ENCODE results near the gene OR4A15.

OR4A15 gene

DNA sequence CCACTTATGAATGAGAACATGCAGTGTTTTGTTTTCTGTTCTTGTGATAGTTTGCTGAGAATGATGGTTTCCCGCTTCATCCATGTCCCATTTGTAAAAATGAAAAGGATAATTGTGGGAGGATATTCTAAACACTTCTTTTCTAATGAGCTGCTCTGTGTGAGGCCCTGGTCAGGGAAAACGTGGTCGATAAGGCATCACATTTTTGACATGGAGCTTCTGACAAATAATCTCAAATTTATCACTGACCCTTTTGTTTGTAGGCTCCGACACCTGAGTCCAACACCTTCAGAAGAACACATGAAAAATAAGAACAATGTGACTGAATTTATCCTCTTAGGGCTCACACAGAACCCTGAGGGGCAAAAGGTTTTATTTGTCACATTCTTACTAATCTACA, at the start of gene OR4A15:
Gene OR4A15 (plus strand): TSS at position 301 of the 400 bp plus-strand sequence. CDS start 0 bp downstream, at position 301.
- no peak for DNase-seq (ENCODE audit: low spot score)

DNA sequence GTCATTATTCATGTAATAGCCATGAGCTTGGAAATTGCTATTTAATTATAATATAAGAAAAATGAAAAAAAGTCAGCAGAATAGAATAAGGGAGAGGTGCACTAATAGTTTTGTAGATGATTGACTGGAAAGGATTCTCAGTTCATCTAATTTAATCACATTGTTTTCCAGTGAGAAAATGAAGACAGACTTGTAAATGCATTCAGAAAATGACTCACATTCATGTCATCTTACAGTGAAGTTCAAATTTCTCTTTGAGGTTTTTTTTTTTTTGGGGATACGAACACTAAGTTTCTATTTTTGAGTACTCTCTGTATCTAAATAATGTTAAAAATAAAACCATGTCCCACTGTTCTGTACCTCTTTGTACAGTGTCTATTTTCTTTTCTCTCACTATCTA, 43.3 kb upstream of the OR4A15 start:
- no peak for DNase-seq (ENCODE audit: low spot score)

DNA sequence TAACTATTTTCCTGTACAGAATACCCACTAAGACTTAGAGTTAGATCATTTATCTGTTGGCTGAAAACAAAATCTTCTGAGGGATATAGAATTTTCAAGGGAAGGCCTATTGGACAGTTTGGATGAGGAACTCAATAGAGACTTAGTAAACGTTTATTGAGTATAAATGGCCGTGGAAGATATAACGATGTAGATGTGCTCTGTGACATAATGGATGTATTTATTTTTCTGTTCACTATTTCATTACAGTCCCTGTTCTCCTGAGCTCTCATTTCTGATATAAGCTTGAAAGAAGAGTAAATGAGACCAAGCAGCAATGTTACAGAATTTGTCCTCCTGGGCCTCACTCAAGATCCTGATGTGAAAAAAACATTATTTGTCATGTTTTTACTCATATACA, 24.9 kb upstream of the OR4A15 start, which contains the start of gene OR4A16:
Gene OR4A16 (plus strand): TSS at position 301 of the 400 bp plus-strand sequence. CDS start 0 bp downstream, at position 301.
- no peak for DNase-seq (ENCODE audit: low spot score)

DNA sequence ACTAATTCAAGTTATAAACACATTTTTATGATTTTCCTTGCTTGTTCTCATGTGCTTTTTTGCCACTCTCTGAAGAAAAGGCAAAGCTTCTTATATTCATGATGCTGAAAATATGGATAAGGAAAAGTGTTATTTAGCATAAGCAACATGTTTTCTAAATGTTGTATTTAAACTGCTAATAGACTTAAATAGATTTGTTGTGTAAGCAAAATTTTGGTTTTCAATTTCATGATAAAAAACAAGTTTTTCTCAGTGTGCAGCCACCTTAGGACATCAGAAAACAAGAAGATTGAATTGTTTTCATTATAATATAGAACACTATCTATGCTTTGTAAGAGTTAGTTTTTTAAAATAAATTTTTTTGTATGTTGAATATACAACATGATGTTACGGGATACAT, 22.5 kb upstream of the OR4A15 start:
- no peak for DNase-seq (ENCODE audit: low spot score)

DNA sequence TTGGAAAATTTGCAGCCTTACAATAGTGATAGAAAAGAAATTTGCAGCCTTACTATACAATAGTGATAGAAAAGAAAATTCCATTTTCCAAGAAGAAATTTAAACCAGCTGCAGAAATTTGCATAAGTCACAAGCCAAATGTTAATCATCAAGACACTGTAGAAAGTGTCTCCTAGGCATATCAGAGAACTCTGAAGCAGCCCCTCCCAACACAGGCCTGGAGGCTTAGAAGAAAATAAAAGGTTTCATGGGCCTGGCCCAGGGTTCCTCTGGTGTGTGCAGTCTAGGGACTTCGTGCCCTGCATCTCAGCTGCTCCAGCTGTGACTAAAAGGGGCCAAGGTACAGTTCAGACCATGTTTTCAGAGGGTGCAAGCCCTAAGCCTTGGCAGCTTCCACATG, 18.7 kb upstream of the OR4A15 start:
- no peak for DNase-seq (ENCODE audit: low spot score)

DNA sequence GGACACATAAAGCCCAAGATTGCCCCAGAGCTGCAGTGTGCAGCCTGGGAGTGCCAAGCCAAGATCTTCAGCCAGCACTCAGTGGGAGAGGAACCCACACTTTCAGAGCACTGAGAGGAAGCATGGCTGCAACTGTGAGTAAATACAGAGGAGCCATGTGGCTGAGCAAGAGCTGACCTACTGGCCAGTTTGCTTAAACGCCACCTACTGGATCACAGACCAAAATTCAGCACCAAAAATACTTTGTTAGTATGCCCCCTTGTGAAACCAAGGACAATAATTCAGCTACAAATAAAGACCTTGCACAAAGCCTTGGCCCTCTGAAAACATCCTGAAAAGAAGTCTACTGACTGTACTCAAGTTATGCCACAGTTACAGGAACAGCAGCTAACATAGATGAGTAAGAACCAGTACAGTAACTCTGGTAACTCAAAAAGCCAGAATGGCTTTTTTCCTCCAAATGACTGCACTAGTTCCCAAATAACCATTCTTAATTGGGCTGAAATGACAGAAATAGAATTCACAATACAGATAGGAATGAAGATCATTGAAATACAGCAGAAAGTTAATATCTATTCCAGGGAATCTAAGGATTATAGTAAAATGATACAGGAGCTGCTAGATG, 10.1 kb upstream of the OR4A15 start:
- DNase-seq (ENCODE audit: low spot score), result peak; percentile 2

DNA sequence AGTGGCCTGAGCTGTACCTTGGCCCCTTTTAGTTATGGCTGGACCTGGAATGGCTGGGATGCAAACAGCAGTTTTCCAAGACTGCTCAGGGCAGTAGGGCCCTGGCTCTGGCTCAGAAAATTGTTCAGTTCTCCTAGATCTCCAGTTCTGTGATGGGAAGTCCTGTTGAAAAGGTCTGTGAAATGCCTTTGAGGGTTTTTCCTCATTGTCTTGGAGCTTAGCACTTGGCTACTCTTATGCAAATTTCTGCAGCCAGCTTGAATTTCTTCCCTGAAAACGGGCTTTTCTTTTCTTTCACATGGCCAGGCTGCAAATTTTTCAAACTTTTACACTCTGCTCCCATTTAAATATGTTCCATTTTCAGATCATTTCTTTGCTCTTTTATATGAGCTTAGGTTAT, 33.2 kb downstream of the OR4A15 start:
- DNase-seq (ENCODE audit: low spot score), result no peak

Measured in LoVo (cell line).